Right atrium auricular region (tissue), 2 donors: ENCODE results near the gene TEC. TPM values are rescaled to one million over a fixed set of nuclear protein-coding genes. Genes with fewer than 3 reads are reported as not detected.

Experiments
- DNase-seq: peaks from one replicate; pipeline ENCODE4 v3.0.0-alpha.2; 2019; ENCODE audit warnings: low spot score
- H3K27ac ChIP-seq, 2 donors: fragments of 200-600 bp; sonication (generic); 1 replicate in 1 of 2; 2 replicates in 1 of 2; pipeline ENCODE4 v1.5.1; 2016 to 2019
- H3K27me3 ChIP-seq, 2 donors: fragments of 200-600 bp; sonication (generic); one replicate each; pipeline versions ENCODE4 v1.5.1 to v1.6.0; 2017 to 2019
- H3K36me3 ChIP-seq: fragments of 200-600 bp; sonication (generic); one replicate; pipeline ENCODE4 v1.5.1; 2016
- H3K4me1 ChIP-seq, 2 donors: fragments of 200-600 bp; sonication (generic); one replicate each; pipeline versions ENCODE4 v1.5.1 to v1.6.0; 2017 to 2019
- H3K4me3 ChIP-seq, 2 donors: fragments of 200-600 bp; sonication (generic); 1 replicate in 1 of 2; 2 replicates in 1 of 2; pipeline ENCODE4 v1.5.1; 2017 to 2019; ENCODE audit warnings: mild to moderate bottlenecking in 1 of 2, moderate library complexity in 1 of 2
- H3K9me3 ChIP-seq, 2 donors: fragments of 200-600 bp; sonication (generic); one replicate each; pipeline ENCODE4 v1.5.1; 2019
- total RNA-seq, 2 donors: library from RNA; depleted of rRNA; stranded (reverse); fragments of >200 nt; gene quantifications; one replicate each; pipeline ENCODE4 v1.1.0, GENCODE V29; 2016
- TF ChIP-seq, protein P1 (sequence below), 2 donors: fragments of 200-600 bp; sonication (generic); IDR thresholded peaks; one replicate each; pipeline ENCODE4 v1.5.1; 2019; ENCODE audit warnings: antibody characterized with exemption in 2 of 2

The TEC gene
- total RNA-seq, 2 donors from 2014 or later = 1.1 to 1.3 TPM

DNA sequence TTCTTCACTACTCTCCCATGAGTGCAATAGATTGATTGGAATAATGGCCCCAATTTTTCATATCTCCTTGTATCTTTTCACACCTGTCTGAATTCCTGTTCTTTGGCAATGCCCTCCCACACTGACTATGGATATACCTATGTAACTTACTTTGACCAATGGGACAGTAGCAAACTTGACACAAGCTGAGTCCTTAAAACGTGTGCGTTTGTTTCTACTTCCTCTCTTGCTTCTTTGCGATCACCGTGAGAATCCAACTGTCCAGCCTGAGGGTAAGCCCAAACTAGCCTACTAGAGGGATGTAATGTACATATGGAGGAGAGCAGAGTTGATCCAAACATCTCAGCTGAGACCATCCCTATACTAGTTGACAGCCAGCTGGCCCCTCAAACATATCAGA, 19.3 kb downstream of the TEC start:
- DNase-seq = no peak
- Histone ChIP-seq H3K27ac (no peak overlapping the region), H3K4me1 (peaks cover 0 to 19% of the 10 kb centered on the region in 2 donors), H3K27me3 (no peaks in the 10 kb centered on the region), H3K4me3 (no peak overlapping the region), H3K36me3 (no peaks in the 10 kb centered on the region), H3K9me3 (no peaks in the 10 kb centered on the region)
- TF ChIP-seq, protein P1, sequence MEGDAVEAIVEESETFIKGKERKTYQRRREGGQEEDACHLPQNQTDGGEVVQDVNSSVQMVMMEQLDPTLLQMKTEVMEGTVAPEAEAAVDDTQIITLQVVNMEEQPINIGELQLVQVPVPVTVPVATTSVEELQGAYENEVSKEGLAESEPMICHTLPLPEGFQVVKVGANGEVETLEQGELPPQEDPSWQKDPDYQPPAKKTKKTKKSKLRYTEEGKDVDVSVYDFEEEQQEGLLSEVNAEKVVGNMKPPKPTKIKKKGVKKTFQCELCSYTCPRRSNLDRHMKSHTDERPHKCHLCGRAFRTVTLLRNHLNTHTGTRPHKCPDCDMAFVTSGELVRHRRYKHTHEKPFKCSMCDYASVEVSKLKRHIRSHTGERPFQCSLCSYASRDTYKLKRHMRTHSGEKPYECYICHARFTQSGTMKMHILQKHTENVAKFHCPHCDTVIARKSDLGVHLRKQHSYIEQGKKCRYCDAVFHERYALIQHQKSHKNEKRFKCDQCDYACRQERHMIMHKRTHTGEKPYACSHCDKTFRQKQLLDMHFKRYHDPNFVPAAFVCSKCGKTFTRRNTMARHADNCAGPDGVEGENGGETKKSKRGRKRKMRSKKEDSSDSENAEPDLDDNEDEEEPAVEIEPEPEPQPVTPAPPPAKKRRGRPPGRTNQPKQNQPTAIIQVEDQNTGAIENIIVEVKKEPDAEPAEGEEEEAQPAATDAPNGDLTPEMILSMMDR (IDR thresholded peaks at IDR 0.05) = no peak

DNA sequence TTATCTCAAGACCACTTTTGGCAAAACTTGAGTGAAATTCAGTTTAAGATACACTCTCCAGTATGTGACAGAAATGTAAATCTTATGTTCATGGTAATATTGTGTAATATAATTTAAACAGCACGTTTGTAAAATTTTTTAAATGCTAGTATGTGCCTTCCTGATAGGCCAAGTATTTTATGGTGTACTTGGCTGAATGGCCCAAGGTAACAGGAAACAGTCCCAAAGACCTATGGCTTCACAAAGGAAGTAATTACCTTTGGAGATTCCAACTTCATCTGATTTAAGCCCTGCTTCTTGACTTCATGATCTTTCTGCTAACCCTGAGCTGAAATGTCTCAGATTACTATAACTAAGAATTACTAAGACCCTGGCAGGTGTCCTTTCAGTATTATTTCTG, 20.3 kb downstream of the TEC start:
- TF ChIP-seq, protein P1 (IDR thresholded peaks at IDR 0.05) = no peak
- DNase-seq = no peak
- Histone ChIP-seq H3K4me1 (peaks cover 0 to 12% of the 10 kb centered on the region in 2 donors), H3K9me3 (no peaks in the 10 kb centered on the region), H3K27me3 (no peaks in the 10 kb centered on the region), H3K4me3 (no peak overlapping the region), H3K36me3 (no peaks in the 10 kb centered on the region), H3K27ac (no peak overlapping the region)

- TF ChIP-seq, protein P1 (IDR thresholded peaks at IDR 0.05) = no peak
- no peak overlapping the region for H3K4me3 ChIP-seq
- no peaks in the 10 kb centered on the region for H3K9me3 ChIP-seq
- no peaks in the 10 kb centered on the region for H3K27me3 ChIP-seq
- no peak for DNase-seq
- no peak overlapping the region for H3K27ac ChIP-seq
- H3K36me3 ChIP-seq = no peaks in the 10 kb centered on the region
- peaks cover 0 to 6% of the 10 kb centered on the region in 2 donors for H3K4me1 ChIP-seq
These were observed 21.1 kb downstream of the TEC start for GRCh38 chr4:48248559-48248953.

DNA sequence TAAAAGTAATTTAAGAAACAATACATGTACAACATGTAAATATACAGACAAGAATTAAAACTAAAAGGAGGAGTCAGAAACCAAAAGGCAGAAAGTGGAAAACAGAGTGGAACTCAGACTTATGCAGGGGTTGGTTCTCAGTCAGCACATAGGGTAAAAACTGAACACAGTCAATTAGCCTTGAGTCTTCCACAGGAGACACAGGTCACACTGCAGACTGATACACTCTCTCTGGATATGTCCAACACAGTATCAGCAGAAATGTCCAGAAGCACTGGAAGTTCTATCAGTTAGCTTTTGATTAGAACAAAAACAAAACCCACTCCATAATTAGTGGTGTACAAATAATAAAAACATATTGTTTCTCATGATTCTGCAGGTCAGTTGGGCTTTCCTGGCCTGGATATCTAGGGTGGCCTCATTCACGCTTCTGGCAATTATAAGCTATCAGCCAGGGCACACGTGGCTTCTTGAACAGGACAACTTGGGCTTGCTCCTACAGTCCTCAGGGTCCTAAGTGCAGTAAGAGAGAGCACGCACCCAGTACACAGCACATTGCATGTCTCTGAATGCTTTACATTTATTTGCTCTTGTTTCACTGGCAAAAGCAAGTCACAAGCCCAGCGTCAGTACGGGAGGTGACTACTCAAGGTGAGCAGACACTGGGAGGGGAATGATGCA, 21.6 kb downstream of the TEC start:
- Histone ChIP-seq H3K9me3 (no peaks in the 10 kb centered on the region), H3K27ac (no peak overlapping the region), H3K4me3 (no peak overlapping the region), H3K4me1 (peaks cover 0 to 6% of the 10 kb centered on the region in 2 donors), H3K27me3 (no peaks in the 10 kb centered on the region), H3K36me3 (no peaks in the 10 kb centered on the region)
- TF ChIP-seq, protein P1 (IDR thresholded peaks at IDR 0.05) = no peak
- no peak for DNase-seq

GRCh38 chr4:48247142-48247877, 22.3 kb downstream of the TEC start:
- H3K27ac ChIP-seq = no peak overlapping the region

More at GRCh38 chr4:48247142-48247877, 22.3 kb downstream of the TEC start:
- H3K36me3 ChIP-seq = no peaks in the 10 kb centered on the region
- H3K4me1 ChIP-seq = peaks cover 0 to 6% of the 10 kb centered on the region in 2 donors
- DNase-seq = no peak
- H3K27me3 ChIP-seq = no peaks in the 10 kb centered on the region
- no peaks in the 10 kb centered on the region for H3K9me3 ChIP-seq
- TF ChIP-seq, protein P1 (IDR thresholded peaks at IDR 0.05) = no peak
- no peak overlapping the region for H3K4me3 ChIP-seq
